H1 (cell line): ENCODE results near the gene SPTB. TPM values are rescaled to one million over a fixed set of nuclear protein-coding genes. Genes with fewer than 3 reads are reported as not detected.

Experiments
- BCL11A ChIP-seq, 2 experiments: IDR thresholded peaks; one replicate each; pipeline ENCODE4 v1.6.1; 2011; ENCODE audit warnings: low read depth in 2 of 2, low read length in 2 of 2, mild to moderate bottlenecking in 2 of 2
- CTCF ChIP-seq, 3 experiments: IDR thresholded peaks; 1 replicate in 2 of 3; 2 replicates in 1 of 3; pipeline versions ENCODE4 v1.5.1 to v1.6.1; 2011; ENCODE audit warnings: low read length in 3 of 3, mild to moderate bottlenecking in 3 of 3, inconsistent platforms in 2 of 3, low read depth in 1 of 3, moderate library complexity in 1 of 3; ENCODE audit not compliant: insufficient read depth in 1 of 3; ENCODE audit errors: control extremely low read depth in 1 of 3
- ZNF274 ChIP-seq: IDR thresholded peaks from 2 replicates; pipeline ENCODE4 v1.7.0; 2012; ENCODE audit warnings: low read length, borderline replicate concordance; ENCODE audit errors: extremely low read depth
- polyA plus RNA-seq, 7 experiments: library from polyadenylated mRNA; depleted of rRNA in 3 of 7; stranded (reverse) in 5 of 7; unstranded in 2 of 7; fragments of >200 nt in 5 of 7; fragments of 200-250 nt in 2 of 7; gene quantifications; 1 replicate in 5 of 7; 2 replicates in 1 of 7; 4 replicates in 1 of 7; pipeline versions ENCODE4 v1.2.1 to v1.2.3, GENCODE V29; 2011 to 2013; ENCODE audit warnings: missing spikeins in 2 of 7, mixed read lengths in 2 of 7
- total RNA-seq: library from RNA; stranded (reverse); fragmentation: NEBNext Ultra II Directional; extraction: Animal tissue kit (Norgen Biotek cat#: 25700); gene quantifications from 2 replicates; pipeline ENCODE4 v1.2.1, GENCODE V29; 2021

The SPTB gene
- total and polyA plus RNA-seq, 2 of the 8 experiments (the other 6 are each of a cell fraction or from before 2014, with no cell fraction given), result 0.30 to 2.4 TPM

GRCh38 chr14:64841772-64842750 is 37.6 kb downstream of the SPTB start (continued):
- no peak for TF ChIP-seq CTCF (IDR thresholded peaks at IDR 0.05; ENCODE audit: control extremely low read depth in 1 of 3, insufficient read depth in 1 of 3, low read depth in 1 of 3, low read length in 3 of 3)
- TF ChIP-seq ZNF274, result no peak
- no peak for TF ChIP-seq BCL11A (IDR thresholded peaks at IDR 0.05; ENCODE audit: low read depth in 2 of 2, low read length in 2 of 2)
